Astrocyte (in vitro differentiated cells and primary cell): ENCODE measurements around the gene CEP41. TPM values are rescaled to one million over a fixed set of nuclear protein-coding genes. Genes with fewer than 3 reads are reported as not detected.

ENCODE experiments used
- DNase-seq: peaks from one replicate; pipeline ENCODE4 v3.0.0-alpha.2; 2010; ENCODE audit warnings: low read depth
- FAIRE-seq: peaks from 2 replicates; lab custom pipeline; 2011; peaks lifted over from hg19 to GRCh38; lab: Jason Lieb, UNC
- H2AFZ ChIP-seq: 2 replicates; pipeline ENCODE4 v1.6.0; 2012; ENCODE audit warnings: low read depth, low read length, inconsistent platforms
- H3K27ac ChIP-seq: 2 replicates; pipeline ENCODE4 v1.5.1; 2011; ENCODE audit warnings: low read depth, low read length, inconsistent platforms
- H3K27me3 ChIP-seq: 2 replicates; pipeline ENCODE4 v1.6.0; 2011; ENCODE audit warnings: low read length, inconsistent platforms; ENCODE audit not compliant: insufficient read depth
- H3K36me3 ChIP-seq: 2 replicates; pipeline ENCODE4 v1.5.1; 2011; ENCODE audit warnings: low read length, inconsistent platforms; ENCODE audit not compliant: insufficient read depth
- H3K4me1 ChIP-seq: 2 replicates; pipeline ENCODE4 v1.5.1; 2011; ENCODE audit warnings: low read length, inconsistent platforms; ENCODE audit not compliant: insufficient read depth
- H3K4me2 ChIP-seq: 2 replicates; pipeline ENCODE4 v1.6.0; 2012; ENCODE audit warnings: low read length, inconsistent platforms
- H3K4me3 ChIP-seq: 2 replicates; pipeline ENCODE4 v1.5.1; 2011; ENCODE audit warnings: low read depth, mild to moderate bottlenecking, low read length, inconsistent platforms; ENCODE audit not compliant: insufficient read depth
- H3K79me2 ChIP-seq: 2 replicates; pipeline ENCODE4 v1.6.0; 2012; ENCODE audit warnings: mild to moderate bottlenecking, low read length, inconsistent platforms; ENCODE audit not compliant: insufficient read depth
- H3K9ac ChIP-seq: 2 replicates; pipeline ENCODE4 v1.6.0; 2012; ENCODE audit warnings: mild to moderate bottlenecking, low read length, inconsistent platforms
- H3K9me3 ChIP-seq: 2 replicates; pipeline ENCODE4 v1.5.1; 2012; ENCODE audit warnings: low read depth, mild to moderate bottlenecking, low read length, inconsistent platforms; ENCODE audit not compliant: insufficient read depth
- H4K20me1 ChIP-seq: 2 replicates; pipeline ENCODE4 v1.6.0; 2012; ENCODE audit warnings: low read length, inconsistent platforms; ENCODE audit not compliant: insufficient read depth
- H3K27ac Mint-ChIP-seq: one replicate; pipeline ENCODE4 v1.8.0; 2021; ENCODE audit warnings: mild to moderate bottlenecking, mixed read lengths; ENCODE audit not compliant: unreplicated experiment
- H3K27me3 Mint-ChIP-seq: one replicate; pipeline ENCODE4 v1.8.0; 2021; ENCODE audit warnings: low read depth, mixed read lengths; ENCODE audit not compliant: unreplicated experiment
- H3K36me3 Mint-ChIP-seq: one replicate; pipeline ENCODE4 v1.8.0; 2021; ENCODE audit warnings: low read depth, mixed read lengths; ENCODE audit not compliant: unreplicated experiment
- H3K4me1 Mint-ChIP-seq: one replicate; pipeline ENCODE4 v1.8.0; 2021; ENCODE audit warnings: low read depth, mixed read lengths; ENCODE audit not compliant: unreplicated experiment
- H3K4me3 Mint-ChIP-seq: one replicate; pipeline ENCODE4 v1.8.0; 2021; ENCODE audit warnings: mild to moderate bottlenecking, moderate library complexity, mixed read lengths; ENCODE audit not compliant: unreplicated experiment
- H3K9me3 Mint-ChIP-seq: one replicate; pipeline ENCODE4 v1.8.0; 2021; ENCODE audit warnings: mild to moderate bottlenecking, mixed read lengths; ENCODE audit not compliant: unreplicated experiment
- CTCF ChIP-seq: IDR thresholded peaks from 2 replicates; pipeline ENCODE4 v1.5.1; 2011; ENCODE audit warnings: low read depth, mild to moderate bottlenecking, inconsistent platforms, low read length, moderate library complexity; ENCODE audit not compliant: insufficient read depth
- EZH2 ChIP-seq: IDR thresholded peaks from 2 replicates; pipeline ENCODE4 v1.6.1; 2012; ENCODE audit warnings: mild to moderate bottlenecking, low read length, inconsistent platforms; ENCODE audit not compliant: insufficient read depth
- total RNA-seq: library from RNA; stranded (reverse); gene quantifications from 2 replicates; pipeline ENCODE4 v1.2.1, GENCODE V29; 2021

CEP41 gene
- total RNA-seq, 1 donor from 2014 or later = 16.4 TPM

- Histone ChIP-seq H3K79me2 (no peaks in the 10 kb centered on the region), H3K9me3 (peaks cover 5% of the 10 kb centered on the region), H4K20me1 (no peaks in the 10 kb centered on the region), H3K27me3 (no peaks in the 10 kb centered on the region), H3K9ac (no peak overlapping the region), H3K36me3 (no peaks in the 10 kb centered on the region), H3K4me3 (no peak overlapping the region), H2AFZ (no peak overlapping the region), H3K4me2 (no peak overlapping the region), H3K27ac (no peak overlapping the region), H3K4me1 (no peaks in the 10 kb centered on the region)
- TF ChIP-seq CTCF (no peak), EZH2 (no peak)
- Mint-ChIP-seq H3K9me3 (peaks cover 8% of the 10 kb centered on the region), H3K36me3 (no peaks in the 10 kb centered on the region), H3K4me1 (peaks cover 4% of the 10 kb centered on the region), H3K27ac (no peak overlapping the region), H3K27me3 (no peaks in the 10 kb centered on the region), H3K4me3 (no peak overlapping the region)
- no peak for FAIRE-seq
- no peak for DNase-seq
These were observed 5.4 kb upstream of the CEP41 start for GRCh38 chr7:130446259-130446658.

GRCh38 chr7:130444751-130445407 lies 4.1 kb upstream of the CEP41 start:
- peaks cover 5% of the 10 kb centered on the region for H3K9me3 ChIP-seq
- H3K27ac ChIP-seq = no peak overlapping the region
- H3K36me3 ChIP-seq = no peaks in the 10 kb centered on the region
- no peaks in the 10 kb centered on the region for H3K27me3 ChIP-seq
- no peak overlapping the region for H3K4me3 ChIP-seq
- Mint-ChIP-seq H3K27ac (no peak overlapping the region), H3K27me3 (no peaks in the 10 kb centered on the region), H3K4me1 (peaks cover 5% of the 10 kb centered on the region), H3K9me3 (peaks cover 9% of the 10 kb centered on the region), H3K4me3 (no peak overlapping the region), H3K36me3 (no peaks in the 10 kb centered on the region)
- DNase-seq = no peak
- peak overlapping the region; percentile 30 for H2AFZ ChIP-seq
- no peak for FAIRE-seq
- no peak overlapping the region for H3K9ac ChIP-seq
- H3K4me1 ChIP-seq = peaks cover 4% of the 10 kb centered on the region
- H4K20me1 ChIP-seq = no peaks in the 10 kb centered on the region
- TF ChIP-seq EZH2 = no peak
- TF ChIP-seq CTCF = no peak
- peaks cover 4% of the 10 kb centered on the region for H3K79me2 ChIP-seq
- H3K4me2 ChIP-seq = no peak overlapping the region

- Histone ChIP-seq H3K9ac (no peak overlapping the region), H3K4me3 (no peak overlapping the region), H3K36me3 (no peaks in the 10 kb centered on the region), H3K4me1 (peaks cover 4% of the 10 kb centered on the region), H3K9me3 (peaks cover 5% of the 10 kb centered on the region), H3K27ac (no peak overlapping the region), H4K20me1 (no peaks in the 10 kb centered on the region), H3K27me3 (no peaks in the 10 kb centered on the region), H2AFZ (peak overlapping the region; percentile 30), H3K4me2 (no peak overlapping the region), H3K79me2 (peaks cover 8% of the 10 kb centered on the region)
- DNase-seq (peak; percentile 72), FAIRE-seq (no peak)
- TF ChIP-seq EZH2 (no peak), CTCF (no peak)
- Mint-ChIP-seq H3K36me3 (no peaks in the 10 kb centered on the region), H3K9me3 (peaks cover 13% of the 10 kb centered on the region), H3K27me3 (no peaks in the 10 kb centered on the region), H3K4me1 (peaks cover 7% of the 10 kb centered on the region), H3K4me3 (no peak overlapping the region), H3K27ac (no peak overlapping the region)
These were observed 3.4 kb upstream of the CEP41 start for GRCh38 chr7:130444234-130444633.
